HFFc6 (cell line): ENCODE data around the gene ELF1. TPM values are rescaled to one million over a fixed set of nuclear protein-coding genes. Genes with fewer than 3 reads are reported as not detected.

Experiments used
- DNase-seq: peaks from one replicate; pipeline ENCODE4 v3.0.0-alpha.2; 2018
- H3K27ac Mint-ChIP-seq: 2 replicates; pipeline ENCODE4 v1.8.0; 2020; ENCODE audit warnings: mild to moderate bottlenecking, mixed read lengths
- H3K27me3 Mint-ChIP-seq: 2 replicates; pipeline ENCODE4 v1.8.0; 2021; ENCODE audit warnings: mild to moderate bottlenecking, moderate library complexity, mixed read lengths; ENCODE audit not compliant: insufficient read depth
- H3K36me3 Mint-ChIP-seq: 2 replicates; pipeline ENCODE4 v1.8.0; 2021; ENCODE audit warnings: low read depth, mixed read lengths
- H3K4me1 Mint-ChIP-seq: 2 replicates; pipeline ENCODE4 v1.8.0; 2020; ENCODE audit warnings: low read depth, mixed read lengths
- H3K4me3 Mint-ChIP-seq: 2 replicates; pipeline ENCODE4 v1.8.0; 2020; ENCODE audit warnings: mild to moderate bottlenecking, moderate library complexity, mixed read lengths
- H3K9me3 Mint-ChIP-seq: 2 replicates; pipeline ENCODE4 v1.8.0; 2020; ENCODE audit warnings: mild to moderate bottlenecking, mixed read lengths
- total RNA-seq, 6 experiments: library from RNA; stranded (reverse); fragmentation: NEBNext Ultra II Directional; extraction: Animal tissue kit (Norgen Biotek cat#: 25700); gene quantifications; 2 replicates in 1 of 6; 3 replicates in 5 of 6; pipeline ENCODE4 v1.2.3, GENCODE V29; 2021
- TF ChIP-seq, protein P1 (sequence below): fragments of 200-600 bp; sonication (generic); IDR thresholded peaks from 2 replicates; pipeline ENCODE4 v1.5.0; 2021; ENCODE audit warnings: antibody characterized with exemption, mild to moderate bottlenecking

Gene ELF1
- total RNA-seq, 6 experiments from 2014 or later, result 25.5 to 37.7 (median 33.4) TPM

GRCh38 chr13:41017159-41017558, 2.0 kb downstream of the ELF1 start:
- Mint-ChIP-seq H3K4me3 (no peak overlapping the region), H3K27me3 (no peaks in the 10 kb centered on the region), H3K27ac (no peak overlapping the region), H3K4me1 (peaks cover 24% of the 10 kb centered on the region), H3K9me3 (no peaks in the 10 kb centered on the region), H3K36me3 (no peaks in the 10 kb centered on the region)
- TF ChIP-seq, protein P1, sequence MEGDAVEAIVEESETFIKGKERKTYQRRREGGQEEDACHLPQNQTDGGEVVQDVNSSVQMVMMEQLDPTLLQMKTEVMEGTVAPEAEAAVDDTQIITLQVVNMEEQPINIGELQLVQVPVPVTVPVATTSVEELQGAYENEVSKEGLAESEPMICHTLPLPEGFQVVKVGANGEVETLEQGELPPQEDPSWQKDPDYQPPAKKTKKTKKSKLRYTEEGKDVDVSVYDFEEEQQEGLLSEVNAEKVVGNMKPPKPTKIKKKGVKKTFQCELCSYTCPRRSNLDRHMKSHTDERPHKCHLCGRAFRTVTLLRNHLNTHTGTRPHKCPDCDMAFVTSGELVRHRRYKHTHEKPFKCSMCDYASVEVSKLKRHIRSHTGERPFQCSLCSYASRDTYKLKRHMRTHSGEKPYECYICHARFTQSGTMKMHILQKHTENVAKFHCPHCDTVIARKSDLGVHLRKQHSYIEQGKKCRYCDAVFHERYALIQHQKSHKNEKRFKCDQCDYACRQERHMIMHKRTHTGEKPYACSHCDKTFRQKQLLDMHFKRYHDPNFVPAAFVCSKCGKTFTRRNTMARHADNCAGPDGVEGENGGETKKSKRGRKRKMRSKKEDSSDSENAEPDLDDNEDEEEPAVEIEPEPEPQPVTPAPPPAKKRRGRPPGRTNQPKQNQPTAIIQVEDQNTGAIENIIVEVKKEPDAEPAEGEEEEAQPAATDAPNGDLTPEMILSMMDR, result no peak
- no peak for DNase-seq

DNA sequence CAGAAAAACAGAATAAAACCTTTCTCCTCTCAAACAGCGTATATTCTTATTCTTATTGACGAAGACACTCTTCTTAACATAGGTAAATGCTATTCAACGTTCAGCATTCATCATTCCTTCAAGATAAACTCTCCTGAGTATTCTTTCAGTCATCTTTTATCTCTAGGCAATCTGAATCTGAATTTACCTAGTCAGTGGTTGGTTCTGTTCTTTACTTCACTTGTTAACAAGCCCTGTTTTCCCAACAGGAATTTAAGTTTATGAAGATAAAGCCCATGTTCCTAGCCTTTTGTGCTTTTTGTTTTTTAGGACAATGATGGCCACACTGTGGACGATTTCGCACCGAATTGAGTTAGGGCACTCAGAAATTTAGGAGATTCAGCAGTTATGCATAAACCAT, 3.2 kb downstream of the ELF1 start:
- TF ChIP-seq, protein P1, result no peak
- H3K36me3 Mint-ChIP-seq, result no peaks in the 10 kb centered on the region
- H3K4me1 Mint-ChIP-seq, result peaks cover 24% of the 10 kb centered on the region
- no peak overlapping the region for H3K27ac Mint-ChIP-seq
- DNase-seq, result no peak
- no peaks in the 10 kb centered on the region for H3K9me3 Mint-ChIP-seq
- no peaks in the 10 kb centered on the region; the same call in 1 of the 2 replicates for H3K27me3 Mint-ChIP-seq
- H3K4me3 Mint-ChIP-seq, result no peak overlapping the region

- Mint-ChIP-seq H3K27me3 (no peaks in the 10 kb centered on the region; the same call in 1 of the 2 replicates), H3K4me3 (no peak overlapping the region), H3K4me1 (peaks cover 17% of the 10 kb centered on the region), H3K9me3 (no peaks in the 10 kb centered on the region), H3K27ac (no peak overlapping the region), H3K36me3 (no peaks in the 10 kb centered on the region)
- TF ChIP-seq, protein P1, result no peak
- no peak for DNase-seq
Measured at GRCh38 chr13:41013835-41014234, 5.3 kb downstream of the ELF1 start.

DNA sequence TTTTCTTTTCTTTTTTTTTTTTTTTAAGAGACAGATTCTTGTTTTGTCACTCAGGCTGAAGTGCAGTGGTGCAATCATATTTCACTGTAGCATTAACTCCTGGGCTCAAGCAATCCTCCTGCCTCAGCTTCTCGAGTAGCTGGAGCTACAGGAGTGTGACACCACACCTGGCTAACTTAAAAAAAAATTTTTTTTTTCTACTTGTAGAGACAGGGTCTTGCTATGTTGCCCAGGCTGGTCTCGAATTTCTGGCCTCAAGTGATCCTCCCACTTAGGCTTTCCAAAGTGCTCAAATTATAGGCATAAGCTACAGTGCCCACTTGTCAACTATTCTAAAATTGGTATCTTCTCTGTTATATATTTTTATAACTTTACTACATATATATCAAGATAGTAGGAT, 6.6 kb downstream of the ELF1 start:
- H3K36me3 Mint-ChIP-seq, result no peaks in the 10 kb centered on the region
- H3K9me3 Mint-ChIP-seq, result no peaks in the 10 kb centered on the region
- no peak for DNase-seq
- H3K27me3 Mint-ChIP-seq, result no peaks in the 10 kb centered on the region; the same call in 1 of the 2 replicates
- H3K4me3 Mint-ChIP-seq, result no peak overlapping the region
- H3K4me1 Mint-ChIP-seq, result peaks cover 19% of the 10 kb centered on the region
- H3K27ac Mint-ChIP-seq, result no peak overlapping the region
- TF ChIP-seq, protein P1, result no peak

DNA sequence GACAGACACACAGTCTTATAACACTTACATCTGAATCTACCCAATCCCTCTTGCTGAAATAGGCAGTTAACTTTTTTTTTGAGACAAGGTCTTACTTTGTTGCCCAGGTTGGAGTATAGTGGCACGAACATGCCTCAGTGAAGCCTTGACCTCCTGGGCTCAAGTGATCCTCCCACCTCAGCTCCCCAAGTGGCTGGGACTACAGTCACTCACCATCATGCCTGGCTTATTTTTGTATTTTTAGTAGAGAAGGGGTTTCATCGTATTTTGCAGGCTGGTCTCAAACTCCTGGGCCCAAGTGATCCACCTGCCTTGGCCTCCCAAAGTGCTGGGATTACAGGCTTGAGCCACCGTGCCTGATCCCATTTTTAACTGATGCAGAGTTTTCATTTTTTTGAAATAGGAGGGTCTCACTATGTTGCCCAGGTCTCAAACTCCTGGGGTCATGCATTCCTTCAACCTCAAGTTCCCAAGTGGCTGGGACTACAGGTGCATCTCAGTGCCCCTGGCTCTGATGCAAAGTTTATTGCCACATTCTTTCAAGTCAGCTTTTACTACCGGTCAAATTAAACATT, 7.6 kb downstream of the ELF1 start:
- peaks cover 19% of the 10 kb centered on the region for H3K4me1 Mint-ChIP-seq
- no peaks in the 10 kb centered on the region for H3K36me3 Mint-ChIP-seq
- no peak overlapping the region for H3K27ac Mint-ChIP-seq
- H3K9me3 Mint-ChIP-seq, result no peaks in the 10 kb centered on the region
- no peak overlapping the region for H3K4me3 Mint-ChIP-seq
- TF ChIP-seq, protein P1, result no peak
- no peaks in the 10 kb centered on the region; the same call in 1 of the 2 replicates for H3K27me3 Mint-ChIP-seq
- DNase-seq, result no peak
